ENCODE data around the gene NRIP1.
"Not testable (repeated sequence)": the region's sequence is repeated elsewhere in the genome, so short reads cannot be mapped to it uniquely, and the experiment has no call there.

NRIP1 gene

DNA sequence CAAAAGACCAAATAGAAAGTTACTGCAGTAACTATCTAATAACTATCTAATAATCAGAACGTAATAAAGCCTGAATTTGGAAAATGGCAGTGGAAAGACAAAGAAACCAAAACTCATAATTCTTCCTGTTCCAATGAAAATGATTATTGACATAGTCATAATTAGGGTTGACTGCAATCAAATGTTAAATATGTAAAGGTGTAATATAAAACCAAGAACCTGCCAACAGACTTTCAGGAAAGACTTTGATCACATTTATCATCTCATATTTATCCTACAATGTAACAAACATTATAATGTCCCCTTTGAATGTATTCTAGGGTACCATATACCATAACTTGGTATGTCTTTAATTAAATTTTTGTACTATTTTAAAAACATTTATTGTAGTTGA lies 26.9 kb downstream of the NRIP1 start:
- Histone ChIP-seq H3K27ac (no peak overlapping the region), H3K9me3 (ENCODE audit: severe bottlenecking) (no peaks in the 10 kb centered on the region), H3K36me3 (peaks cover 29% of the 10 kb centered on the region), H3K27me3 (ENCODE audit: insufficient read depth, low read depth, severe bottlenecking) (no peaks in the 10 kb centered on the region), H3K4me3 (ENCODE audit: low read depth, low read length) (no peak overlapping the region)
- TF ChIP-seq, protein P1, sequence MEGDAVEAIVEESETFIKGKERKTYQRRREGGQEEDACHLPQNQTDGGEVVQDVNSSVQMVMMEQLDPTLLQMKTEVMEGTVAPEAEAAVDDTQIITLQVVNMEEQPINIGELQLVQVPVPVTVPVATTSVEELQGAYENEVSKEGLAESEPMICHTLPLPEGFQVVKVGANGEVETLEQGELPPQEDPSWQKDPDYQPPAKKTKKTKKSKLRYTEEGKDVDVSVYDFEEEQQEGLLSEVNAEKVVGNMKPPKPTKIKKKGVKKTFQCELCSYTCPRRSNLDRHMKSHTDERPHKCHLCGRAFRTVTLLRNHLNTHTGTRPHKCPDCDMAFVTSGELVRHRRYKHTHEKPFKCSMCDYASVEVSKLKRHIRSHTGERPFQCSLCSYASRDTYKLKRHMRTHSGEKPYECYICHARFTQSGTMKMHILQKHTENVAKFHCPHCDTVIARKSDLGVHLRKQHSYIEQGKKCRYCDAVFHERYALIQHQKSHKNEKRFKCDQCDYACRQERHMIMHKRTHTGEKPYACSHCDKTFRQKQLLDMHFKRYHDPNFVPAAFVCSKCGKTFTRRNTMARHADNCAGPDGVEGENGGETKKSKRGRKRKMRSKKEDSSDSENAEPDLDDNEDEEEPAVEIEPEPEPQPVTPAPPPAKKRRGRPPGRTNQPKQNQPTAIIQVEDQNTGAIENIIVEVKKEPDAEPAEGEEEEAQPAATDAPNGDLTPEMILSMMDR (IDR thresholded peaks at IDR 0.05; ENCODE audit: low read depth, low read length) = no peak
- no peak for DNase-seq

DNA sequence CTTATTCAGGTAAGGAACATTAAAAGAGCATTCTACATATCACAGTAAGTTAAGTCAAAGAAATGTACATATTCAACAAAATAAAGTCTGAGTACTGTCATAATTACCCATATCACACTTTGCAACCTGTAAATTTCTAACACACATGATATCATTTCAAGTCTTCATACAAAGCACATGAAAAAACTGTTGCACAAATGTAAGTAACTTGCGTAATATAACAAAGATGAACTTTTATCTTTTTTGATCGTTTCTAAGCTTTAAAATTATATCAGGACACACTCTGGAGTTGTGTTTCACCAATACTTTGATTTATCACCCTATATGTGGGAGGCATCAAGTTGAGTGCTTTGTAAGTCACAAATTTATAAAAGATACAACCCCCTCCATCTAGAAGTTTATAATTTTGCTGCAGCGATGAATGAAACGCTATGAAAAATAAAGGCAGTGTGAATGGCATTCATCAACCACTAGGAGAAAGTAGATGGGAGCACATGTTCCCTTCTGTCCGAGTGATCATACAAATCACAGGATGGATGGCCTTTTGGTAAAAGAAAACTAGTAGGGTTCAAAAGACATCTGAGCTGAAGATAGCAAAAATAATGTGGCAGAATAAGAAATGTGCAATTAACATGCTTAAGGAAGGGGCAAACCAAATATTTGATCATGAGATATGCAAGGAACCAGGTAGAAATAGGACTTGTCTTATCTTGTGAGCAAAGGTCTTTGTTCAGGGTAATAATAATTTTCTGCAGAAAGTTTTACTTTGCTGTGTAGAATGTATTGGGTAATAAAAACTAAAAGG lies 27.5 kb downstream of the NRIP1 start:
- TF ChIP-seq, protein P1 (IDR thresholded peaks at IDR 0.05; ENCODE audit: low read depth, low read length) = no peak
- no peak overlapping the region for H3K27ac ChIP-seq
- no peaks in the 10 kb centered on the region for H3K9me3 ChIP-seq (ENCODE audit: severe bottlenecking)
- H3K4me3 ChIP-seq (ENCODE audit: low read depth, low read length) = no peak overlapping the region
- H3K36me3 ChIP-seq = peaks cover 23% of the 10 kb centered on the region
- DNase-seq = no peak
- no peaks in the 10 kb centered on the region for H3K27me3 ChIP-seq (ENCODE audit: insufficient read depth, low read depth, severe bottlenecking)

DNA sequence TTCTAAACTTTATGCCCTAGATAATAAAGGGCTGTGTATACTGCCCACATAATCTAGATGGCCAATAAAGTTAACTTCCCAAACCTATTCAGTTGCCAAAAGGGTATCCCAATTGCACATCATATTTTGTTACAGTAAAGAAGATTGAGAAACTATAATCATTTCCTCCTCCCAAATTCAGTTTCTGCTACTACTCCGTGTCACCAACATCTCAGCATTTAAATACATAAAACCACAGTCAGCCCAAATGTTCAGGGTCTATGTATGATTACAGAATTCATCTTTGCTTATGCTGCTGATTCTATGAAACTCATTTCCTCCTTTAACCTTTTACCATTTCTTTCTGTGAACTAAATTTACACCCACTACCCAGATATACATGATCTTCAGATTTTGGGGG lies 28.6 kb downstream of the NRIP1 start:
- H3K4me3 ChIP-seq (ENCODE audit: low read depth, low read length) = no peak overlapping the region
- no peaks in the 10 kb centered on the region for H3K27me3 ChIP-seq (ENCODE audit: insufficient read depth, low read depth, severe bottlenecking)
- H3K9me3 ChIP-seq (ENCODE audit: severe bottlenecking) = no peaks in the 10 kb centered on the region
- H3K36me3 ChIP-seq = peaks cover 21% of the 10 kb centered on the region
- no peak overlapping the region for H3K27ac ChIP-seq
- TF ChIP-seq, protein P1 (IDR thresholded peaks at IDR 0.05; ENCODE audit: low read depth, low read length) = no peak
- DNase-seq = no peak

DNA sequence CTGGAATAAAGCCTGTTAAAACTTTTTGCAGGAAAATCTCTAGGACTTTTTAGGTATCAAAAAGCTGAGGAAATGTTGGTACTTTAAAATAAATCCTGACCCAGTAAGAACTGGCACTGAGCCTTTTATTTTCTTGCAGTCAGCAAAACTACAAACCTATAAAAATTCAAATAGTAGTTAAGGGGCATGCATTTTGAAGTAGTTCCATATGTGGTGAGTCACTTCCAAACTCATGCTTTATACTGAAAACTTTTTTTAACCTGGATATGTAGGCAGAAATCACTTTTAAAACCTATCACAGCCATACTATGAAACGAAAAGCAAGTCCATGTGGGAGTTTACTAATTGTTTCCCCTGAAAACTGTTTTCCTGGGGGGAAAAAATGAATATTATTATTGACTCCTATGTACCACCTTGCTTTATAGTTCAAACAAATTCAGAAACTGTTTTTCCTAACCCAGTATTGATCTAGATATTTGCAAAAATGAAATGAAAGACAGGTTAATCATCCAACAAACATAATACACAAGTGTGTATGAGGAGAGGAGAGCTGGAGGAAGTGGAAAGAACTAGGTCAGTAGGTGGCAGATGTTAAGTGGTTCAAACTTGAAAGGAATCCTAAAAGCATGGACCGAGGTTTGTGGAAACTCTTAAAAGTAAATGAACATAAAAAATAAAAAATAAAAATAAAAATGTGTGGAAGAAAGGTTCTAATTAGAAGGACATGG lies 30.5 kb downstream of the NRIP1 start:
- DNase-seq = no peak
- H3K36me3 ChIP-seq = peaks cover 5% of the 10 kb centered on the region; the same call in 1 of the 2 replicates
- no peaks in the 10 kb centered on the region for H3K9me3 ChIP-seq (ENCODE audit: severe bottlenecking)
- no peak overlapping the region for H3K27ac ChIP-seq
- no peaks in the 10 kb centered on the region for H3K27me3 ChIP-seq (ENCODE audit: insufficient read depth, low read depth, severe bottlenecking)
- TF ChIP-seq, protein P1 (IDR thresholded peaks at IDR 0.05; ENCODE audit: low read depth, low read length) = no peak
- H3K4me3 ChIP-seq (ENCODE audit: low read depth, low read length) = no peak overlapping the region

DNA sequence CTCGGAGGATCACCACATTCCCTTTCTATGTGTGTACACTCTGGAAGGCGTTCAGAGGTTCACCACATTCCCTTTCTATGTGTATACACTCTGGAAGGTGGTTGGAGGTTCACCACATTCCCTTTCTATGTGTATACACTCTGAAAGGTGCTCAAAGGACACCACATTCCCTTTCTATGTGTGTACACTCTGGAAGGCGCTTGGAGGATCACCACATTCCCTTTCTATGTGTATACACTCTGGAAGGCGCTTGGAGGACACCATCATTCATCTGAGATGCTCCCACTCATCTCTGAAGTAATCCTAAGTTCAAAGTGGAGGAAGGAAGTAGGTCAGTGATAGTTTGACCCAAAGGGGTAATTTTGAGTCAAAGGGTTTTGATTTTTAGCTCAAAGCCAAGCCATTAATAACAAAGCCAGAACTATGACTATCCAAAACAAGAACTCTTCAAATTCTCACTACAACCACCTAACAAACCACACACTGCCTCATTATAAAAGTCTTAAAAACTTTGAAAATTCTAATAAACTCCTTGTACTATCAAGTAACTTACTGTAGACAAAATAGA lies 32.9 kb downstream of the NRIP1 start:
- H3K27me3 ChIP-seq (ENCODE audit: insufficient read depth, low read depth, severe bottlenecking) = no peaks in the 10 kb centered on the region
- H3K27ac ChIP-seq = no peak overlapping the region
- no peak overlapping the region for H3K4me3 ChIP-seq (ENCODE audit: low read depth, low read length)
- DNase-seq = no peak
- H3K36me3 ChIP-seq = peaks cover 5% of the 10 kb centered on the region; the same call in 1 of the 2 replicates
- H3K9me3 ChIP-seq (ENCODE audit: severe bottlenecking) = no peaks in the 10 kb centered on the region
- TF ChIP-seq, protein P1 (IDR thresholded peaks at IDR 0.05; ENCODE audit: low read depth, low read length) = no peak

DNA sequence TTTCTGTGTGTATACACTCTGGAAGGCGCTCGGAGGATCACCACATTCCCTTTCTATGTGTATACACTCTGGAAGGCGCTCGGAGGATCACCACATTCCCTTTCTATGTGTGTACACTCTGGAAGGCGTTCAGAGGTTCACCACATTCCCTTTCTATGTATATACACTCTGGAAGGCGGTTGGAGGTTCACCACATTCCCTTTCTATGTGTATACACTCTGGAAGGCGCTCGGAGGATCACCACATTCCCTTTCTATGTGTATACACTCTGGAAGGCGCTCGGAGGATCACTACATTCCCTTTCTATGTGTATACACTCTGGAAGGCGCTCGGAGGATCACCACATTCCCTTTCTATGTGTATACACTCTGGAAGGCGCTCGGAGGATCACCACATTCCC lies 33.4 kb downstream of the NRIP1 start:
- H3K27me3 ChIP-seq (ENCODE audit: insufficient read depth, low read depth, severe bottlenecking); DNase-seq; H3K9me3 ChIP-seq (ENCODE audit: severe bottlenecking); H3K36me3 ChIP-seq; H3K27ac ChIP-seq; H3K4me3 ChIP-seq (ENCODE audit: low read depth, low read length): not testable (repeated sequence)

DNA sequence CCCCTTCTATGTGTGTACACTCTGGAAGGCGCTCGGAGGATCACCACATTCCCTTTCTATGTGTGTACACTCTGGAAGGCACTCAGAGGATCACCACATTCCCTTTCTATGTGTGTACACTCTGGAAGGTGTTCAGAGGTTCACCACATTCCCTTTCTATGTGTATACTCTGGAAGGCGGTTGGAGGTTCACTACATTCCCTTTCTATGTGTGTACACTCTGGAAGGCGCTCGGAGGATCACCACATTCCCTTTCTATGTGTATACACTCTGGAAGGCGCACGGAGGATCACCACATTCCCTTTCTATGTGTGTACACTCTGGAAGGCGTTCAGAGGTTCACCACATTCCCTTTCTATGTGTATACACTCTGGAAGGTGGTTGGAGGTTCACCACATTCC lies 33.9 kb downstream of the NRIP1 start:
- not testable (repeated sequence) for H3K9me3 ChIP-seq (ENCODE audit: severe bottlenecking); H3K36me3 ChIP-seq; H3K4me3 ChIP-seq (ENCODE audit: low read depth, low read length); H3K27ac ChIP-seq; DNase-seq; H3K27me3 ChIP-seq (ENCODE audit: insufficient read depth, low read depth, severe bottlenecking)

All from WERI-Rb-1 (cell line).